Measurements from ENCODE around the gene KCNQ1OT1.

The KCNQ1OT1 gene

DNA sequence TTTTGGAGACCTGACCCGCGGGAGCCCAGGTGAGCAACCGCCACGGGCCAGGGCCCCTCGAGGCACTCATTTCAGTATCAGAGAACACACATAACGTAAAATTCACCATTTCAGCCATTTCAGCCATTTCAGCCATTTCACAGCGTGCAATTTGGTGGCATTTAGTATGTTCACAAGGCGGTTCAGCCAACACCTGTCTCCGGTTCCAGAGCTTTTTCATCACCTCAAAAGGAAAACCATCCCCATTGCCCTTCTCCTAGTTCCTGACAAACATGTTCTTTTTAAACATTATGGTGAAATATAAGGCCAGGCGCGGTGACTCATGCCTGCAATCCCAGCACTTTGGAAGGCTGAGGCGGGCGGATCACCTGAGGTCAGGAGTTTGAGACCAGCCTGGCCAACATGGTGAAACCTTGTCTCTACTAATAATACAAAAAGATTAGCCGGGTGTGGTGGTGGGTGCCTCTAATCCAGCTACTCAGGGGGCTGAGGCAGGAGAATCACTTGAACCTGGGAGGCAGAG is 135.7 kb downstream of the KCNQ1OT1 start:
- H3K27ac ChIP-seq (ENCODE audit: low read depth, low read length), result no peak overlapping the region
- no peaks in the 10 kb centered on the region for H3K4me1 ChIP-seq (ENCODE audit: control insufficient read depth, low read depth, low read length)
- WGBS (ENCODE audit: extremely low coverage, insufficient coverage, low lambda C conversion rate), result no CpG with 5 or more reads among the region's 14 CpGs

DNA sequence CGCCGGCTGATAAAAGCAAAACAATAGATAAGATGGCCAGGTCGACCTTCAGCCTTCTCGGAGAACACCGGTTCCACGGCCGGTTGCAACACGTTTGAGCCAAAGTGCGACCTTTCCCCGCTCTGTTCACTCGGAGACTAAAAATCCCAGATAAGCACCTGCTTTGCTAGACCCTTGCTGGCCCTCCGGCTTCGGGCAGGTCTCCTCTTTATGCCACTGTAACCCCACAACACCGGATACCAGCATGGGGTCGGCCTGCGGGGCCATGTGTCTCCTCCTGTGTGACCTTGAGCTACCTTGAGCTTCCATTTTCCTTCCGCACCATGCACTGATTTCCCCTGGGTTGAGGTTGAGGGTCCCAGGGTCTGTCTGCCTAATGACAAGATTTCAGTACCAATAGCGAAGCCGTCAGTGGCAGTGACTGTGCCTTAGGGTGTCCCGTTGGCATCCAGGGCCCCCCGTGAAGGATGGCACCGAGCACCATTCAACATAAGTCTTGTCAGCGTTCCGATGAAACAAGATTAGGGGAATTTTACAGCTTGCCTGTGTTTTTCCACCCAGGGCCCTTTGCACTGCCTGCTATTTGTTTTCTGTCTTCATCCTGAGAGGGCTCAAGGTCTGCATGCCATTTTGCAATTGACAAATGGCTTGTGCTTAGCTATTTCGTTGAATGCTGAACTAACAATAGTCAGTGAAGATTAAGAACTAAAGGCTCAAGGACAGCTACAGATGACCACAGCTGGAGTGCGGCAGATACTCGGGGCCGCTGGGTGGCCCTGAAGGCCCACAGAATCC is 136.4 kb downstream of the KCNQ1OT1 start:
- no peak overlapping the region for H3K23ac ChIP-seq (ENCODE audit: low read length)
- H2BK5ac ChIP-seq (ENCODE audit: low read length), result no peak overlapping the region
- H3K27me3 ChIP-seq (ENCODE audit: insufficient read depth, low read length, poor library complexity), result no peaks in the 10 kb centered on the region
- H4K8ac ChIP-seq (ENCODE audit: low read depth, low read length), result no peak overlapping the region
- H3K4me3 ChIP-seq (ENCODE audit: low read length), result no peak overlapping the region
- H3K4me2 ChIP-seq (ENCODE audit: low read length), result no peak overlapping the region
- no peak overlapping the region for H3K27ac ChIP-seq (ENCODE audit: low read depth, low read length)
- no peak overlapping the region for H3K56ac ChIP-seq (ENCODE audit: low read length)
- H3K79me2 ChIP-seq (ENCODE audit: control insufficient read depth, insufficient read depth, low read length), result no peaks in the 10 kb centered on the region
- no peak overlapping the region for H3K18ac ChIP-seq (ENCODE audit: low read length)
- no peak overlapping the region for H3K9ac ChIP-seq (ENCODE audit: low read length)
- no peak overlapping the region for H4K5ac ChIP-seq (ENCODE audit: low read length)
- no CpG with 5 or more reads among the region's 28 CpGs for WGBS (ENCODE audit: extremely low coverage, insufficient coverage, low lambda C conversion rate)
- no peak overlapping the region for H2BK120ac ChIP-seq (ENCODE audit: low read depth, low read length)
- no peak overlapping the region for H2AK5ac ChIP-seq (ENCODE audit: low read length)
- H3K4ac ChIP-seq (ENCODE audit: low read depth, low read length), result no peak overlapping the region
- H2BK15ac ChIP-seq (replicated peaks; ENCODE audit: low read depth), result no peak overlapping the region
- H3K36me3 ChIP-seq (ENCODE audit: control insufficient read depth, insufficient read depth, low read length), result no peaks in the 10 kb centered on the region
- no peaks in the 10 kb centered on the region for H3K79me1 ChIP-seq (ENCODE audit: low read length)
- DNase-seq, result no peak
- H3K4me1 ChIP-seq (ENCODE audit: control insufficient read depth, low read depth, low read length), result no peaks in the 10 kb centered on the region

More for the DNA sequence above, 135.7 kb downstream of the KCNQ1OT1 start:
- Histone ChIP-seq H4K5ac (ENCODE audit: low read length) (no peak overlapping the region), H3K4me2 (ENCODE audit: low read length) (no peak overlapping the region), H3K4ac (ENCODE audit: low read depth, low read length) (no peak overlapping the region), H2AK5ac (ENCODE audit: low read length) (no peak overlapping the region), H3K36me3 (ENCODE audit: control insufficient read depth, insufficient read depth, low read length) (no peaks in the 10 kb centered on the region), H3K9ac (ENCODE audit: low read length) (no peak overlapping the region), H3K79me2 (ENCODE audit: control insufficient read depth, insufficient read depth, low read length) (no peaks in the 10 kb centered on the region), H2BK120ac (ENCODE audit: low read depth, low read length) (no peak overlapping the region), H3K79me1 (ENCODE audit: low read length) (no peaks in the 10 kb centered on the region), H3K27me3 (ENCODE audit: insufficient read depth, low read length, poor library complexity) (no peaks in the 10 kb centered on the region), H3K56ac (ENCODE audit: low read length) (no peak overlapping the region), H2BK15ac (replicated peaks; ENCODE audit: low read depth) (no peak overlapping the region), H3K4me3 (ENCODE audit: low read length) (no peak overlapping the region), H2BK5ac (ENCODE audit: low read length) (no peak overlapping the region), H3K23ac (ENCODE audit: low read length) (no peak overlapping the region), H3K18ac (ENCODE audit: low read length) (no peak overlapping the region), H4K8ac (ENCODE audit: low read depth, low read length) (no peak overlapping the region)
- no peak for DNase-seq

DNA sequence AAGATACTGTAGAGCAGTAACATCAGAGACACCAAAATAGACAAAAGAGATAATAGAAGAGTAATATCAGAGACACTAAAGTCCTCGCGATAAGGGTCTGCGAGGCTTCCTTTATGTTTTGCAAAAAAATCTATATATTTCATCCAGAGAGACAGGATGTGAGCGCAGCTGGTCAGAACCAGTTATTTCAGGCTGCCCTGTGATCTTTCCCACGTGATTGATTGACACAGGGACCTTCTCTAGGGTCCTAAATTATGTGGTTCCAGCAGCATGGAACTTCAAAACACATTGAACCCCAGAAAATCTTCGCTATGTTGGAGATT is 136.9 kb downstream of the KCNQ1OT1 start:
- H3K27me3 ChIP-seq (ENCODE audit: insufficient read depth, low read length, poor library complexity), result no peaks in the 10 kb centered on the region
- H3K27ac ChIP-seq (ENCODE audit: low read depth, low read length), result no peak overlapping the region
- no CpG with 5 or more reads among the region's 6 CpGs for WGBS (ENCODE audit: extremely low coverage, insufficient coverage, low lambda C conversion rate)

DNA sequence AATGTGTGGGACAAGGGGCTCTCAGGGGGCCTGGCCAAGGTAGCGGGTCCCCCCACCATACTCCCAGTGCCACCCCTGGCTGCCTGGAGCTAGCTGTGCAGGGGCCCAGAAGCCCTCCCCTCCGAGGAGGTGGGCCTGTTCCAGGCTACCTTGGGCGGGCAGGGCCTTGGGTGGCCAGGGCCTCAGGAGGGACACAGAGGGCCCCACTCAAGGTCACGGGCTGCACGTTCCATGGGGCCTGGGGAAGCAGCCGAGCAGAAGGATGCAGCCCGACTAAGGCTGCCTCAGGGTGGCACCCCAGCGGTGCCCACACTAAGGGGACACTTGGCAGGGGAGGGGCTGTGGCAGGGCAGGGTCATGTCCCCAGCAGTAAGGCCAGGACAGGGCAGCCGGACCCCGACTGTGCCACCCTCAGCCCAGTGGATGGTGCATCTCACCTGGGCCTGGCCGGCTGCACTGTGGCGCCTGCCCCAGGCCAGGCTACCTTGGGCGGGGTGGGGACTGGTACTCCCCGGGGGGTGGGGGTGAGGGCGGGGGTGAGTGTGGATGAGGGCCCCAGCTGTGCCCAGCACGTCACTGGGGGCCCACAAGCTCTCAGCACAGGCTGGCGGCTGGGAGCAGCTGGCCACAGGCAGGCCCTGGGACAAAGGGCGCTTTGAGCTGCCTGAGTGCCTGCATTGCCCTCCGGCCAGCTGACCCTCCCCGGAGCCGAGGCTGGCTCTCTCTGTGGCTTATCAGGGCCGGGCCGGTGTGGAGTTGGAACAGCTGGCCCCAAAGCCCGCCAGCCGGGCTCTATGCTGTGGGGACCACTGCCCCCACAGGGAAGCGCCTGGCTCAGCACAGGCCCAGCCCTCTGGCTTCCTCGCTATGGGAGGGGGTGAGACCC is 137.9 kb downstream of the KCNQ1OT1 start:
- Histone ChIP-seq H3K9ac (ENCODE audit: low read length) (no peak overlapping the region), H3K4ac (ENCODE audit: low read depth, low read length) (no peak overlapping the region), H2AK5ac (ENCODE audit: low read length) (no peak overlapping the region), H3K4me2 (ENCODE audit: low read length) (no peak overlapping the region), H2BK15ac (replicated peaks; ENCODE audit: low read depth) (no peak overlapping the region), H3K56ac (ENCODE audit: low read length) (no peak overlapping the region), H2BK5ac (ENCODE audit: low read length) (no peak overlapping the region), H3K23ac (ENCODE audit: low read length) (no peak overlapping the region), H4K5ac (ENCODE audit: low read length) (no peak overlapping the region), H4K8ac (ENCODE audit: low read depth, low read length) (no peak overlapping the region), H3K36me3 (ENCODE audit: control insufficient read depth, insufficient read depth, low read length) (no peaks in the 10 kb centered on the region), H3K4me1 (ENCODE audit: control insufficient read depth, low read depth, low read length) (no peaks in the 10 kb centered on the region), H2BK120ac (ENCODE audit: low read depth, low read length) (no peak overlapping the region), H3K27ac (ENCODE audit: low read depth, low read length) (no peak overlapping the region), H3K27me3 (ENCODE audit: insufficient read depth, low read length, poor library complexity) (no peaks in the 10 kb centered on the region), H3K79me1 (ENCODE audit: low read length) (no peaks in the 10 kb centered on the region), H3K18ac (ENCODE audit: low read length) (no peak overlapping the region), H3K79me2 (ENCODE audit: control insufficient read depth, insufficient read depth, low read length) (no peaks in the 10 kb centered on the region), H3K4me3 (ENCODE audit: low read length) (no peak overlapping the region)
- no peak for DNase-seq
- no CpG with 5 or more reads among the region's 27 CpGs for WGBS (ENCODE audit: extremely low coverage, insufficient coverage, low lambda C conversion rate)

More for the DNA sequence above, 136.9 kb downstream of the KCNQ1OT1 start:
- no peak overlapping the region for H4K8ac ChIP-seq (ENCODE audit: low read depth, low read length)
- H3K79me2 ChIP-seq (ENCODE audit: control insufficient read depth, insufficient read depth, low read length), result no peaks in the 10 kb centered on the region
- H3K4ac ChIP-seq (ENCODE audit: low read depth, low read length), result no peak overlapping the region
- no peaks in the 10 kb centered on the region for H3K79me1 ChIP-seq (ENCODE audit: low read length)
- H3K36me3 ChIP-seq (ENCODE audit: control insufficient read depth, insufficient read depth, low read length), result no peaks in the 10 kb centered on the region
- H3K4me1 ChIP-seq (ENCODE audit: control insufficient read depth, low read depth, low read length), result no peaks in the 10 kb centered on the region
- H3K4me2 ChIP-seq (ENCODE audit: low read length), result no peak overlapping the region
- H2BK120ac ChIP-seq (ENCODE audit: low read depth, low read length), result no peak overlapping the region
- no peak overlapping the region for H3K4me3 ChIP-seq (ENCODE audit: low read length)
- DNase-seq, result no peak
- no peak overlapping the region for H4K5ac ChIP-seq (ENCODE audit: low read length)
- H3K23ac ChIP-seq (ENCODE audit: low read length), result no peak overlapping the region
- H2BK15ac ChIP-seq (replicated peaks; ENCODE audit: low read depth), result no peak overlapping the region
- H2BK5ac ChIP-seq (ENCODE audit: low read length), result no peak overlapping the region
- H3K9ac ChIP-seq (ENCODE audit: low read length), result no peak overlapping the region
- no peak overlapping the region for H2AK5ac ChIP-seq (ENCODE audit: low read length)
- H3K56ac ChIP-seq (ENCODE audit: low read length), result no peak overlapping the region
- no peak overlapping the region for H3K18ac ChIP-seq (ENCODE audit: low read length)

DNA sequence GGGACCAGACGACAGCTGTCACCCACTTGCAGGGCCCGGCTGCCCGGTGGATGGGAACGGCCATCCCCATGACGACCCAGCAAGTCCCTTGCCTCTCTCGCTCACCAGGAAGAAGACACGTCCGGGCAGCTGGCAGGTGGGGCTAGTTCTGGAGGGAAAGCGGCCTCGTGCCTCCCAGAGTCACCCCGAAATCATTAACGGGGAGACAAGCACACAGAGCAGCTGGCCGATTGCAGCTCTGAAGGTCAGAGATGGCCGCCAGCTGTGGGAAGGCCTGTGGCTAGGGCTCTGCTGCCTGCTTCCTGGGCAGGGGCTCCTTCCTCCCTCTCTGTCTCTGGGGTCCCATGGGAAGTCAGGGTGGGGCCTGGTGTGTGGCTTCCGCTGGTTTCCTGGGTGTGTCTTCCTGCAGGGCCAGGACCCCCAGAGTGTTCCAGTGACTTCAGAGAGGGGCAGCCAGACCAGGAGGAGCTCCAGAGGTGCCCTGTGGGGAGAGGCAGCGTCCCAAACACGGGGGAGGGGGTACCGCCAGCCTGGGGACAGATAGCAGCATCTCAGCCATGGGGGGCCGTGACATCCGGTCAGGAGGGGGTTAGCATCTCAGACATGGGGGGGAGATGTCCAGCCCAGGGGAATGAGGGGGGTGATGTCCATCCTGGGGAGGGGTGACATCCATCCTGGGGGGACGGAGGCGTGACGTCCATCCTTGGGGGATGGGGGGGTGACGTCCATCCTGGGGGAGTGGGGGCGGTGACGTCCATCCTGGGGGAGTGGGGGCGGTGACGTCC is 140.1 kb downstream of the KCNQ1OT1 start:
- H3K4me3 ChIP-seq (ENCODE audit: low read length), result no peak overlapping the region
- no peak overlapping the region for H3K23ac ChIP-seq (ENCODE audit: low read length)
- no peak overlapping the region for H2AK5ac ChIP-seq (ENCODE audit: low read length)
- H3K27ac ChIP-seq (ENCODE audit: low read depth, low read length), result no peak overlapping the region
- no peak overlapping the region for H2BK15ac ChIP-seq (replicated peaks; ENCODE audit: low read depth)
- no peak for DNase-seq
- H4K5ac ChIP-seq (ENCODE audit: low read length), result no peak overlapping the region
- no peak overlapping the region for H3K4ac ChIP-seq (ENCODE audit: low read depth, low read length)
- no peak overlapping the region for H3K4me2 ChIP-seq (ENCODE audit: low read length)
- H4K8ac ChIP-seq (ENCODE audit: low read depth, low read length), result no peak overlapping the region
- H2BK120ac ChIP-seq (ENCODE audit: low read depth, low read length), result no peak overlapping the region
- H3K79me2 ChIP-seq (ENCODE audit: control insufficient read depth, insufficient read depth, low read length), result no peaks in the 10 kb centered on the region
- no peaks in the 10 kb centered on the region for H3K36me3 ChIP-seq (ENCODE audit: control insufficient read depth, insufficient read depth, low read length)
- no peak overlapping the region for H2BK5ac ChIP-seq (ENCODE audit: low read length)
- H3K9ac ChIP-seq (ENCODE audit: low read length), result no peak overlapping the region
- WGBS (ENCODE audit: extremely low coverage, insufficient coverage, low lambda C conversion rate), result no CpG with 5 or more reads among the region's 28 CpGs
- H3K56ac ChIP-seq (ENCODE audit: low read length), result no peak overlapping the region
- no peaks in the 10 kb centered on the region for H3K27me3 ChIP-seq (ENCODE audit: insufficient read depth, low read length, poor library complexity)
- H3K18ac ChIP-seq (ENCODE audit: low read length), result no peak overlapping the region
- H3K79me1 ChIP-seq (ENCODE audit: low read length), result no peaks in the 10 kb centered on the region
- no peaks in the 10 kb centered on the region for H3K4me1 ChIP-seq (ENCODE audit: control insufficient read depth, low read depth, low read length)

Measured in mesendoderm (in vitro differentiated cells).